Measurements from ENCODE around the gene LRRD1. TPM values are rescaled to one million over a fixed set of nuclear protein-coding genes. Genes with fewer than 3 reads are reported as not detected.

LRRD1 gene
- total and polyA plus RNA-seq, 2 of the 13 experiments (the other 11 are each of a cell fraction or from before 2014, with no cell fraction given): 0.03 TPM; not detected in 1

DNA sequence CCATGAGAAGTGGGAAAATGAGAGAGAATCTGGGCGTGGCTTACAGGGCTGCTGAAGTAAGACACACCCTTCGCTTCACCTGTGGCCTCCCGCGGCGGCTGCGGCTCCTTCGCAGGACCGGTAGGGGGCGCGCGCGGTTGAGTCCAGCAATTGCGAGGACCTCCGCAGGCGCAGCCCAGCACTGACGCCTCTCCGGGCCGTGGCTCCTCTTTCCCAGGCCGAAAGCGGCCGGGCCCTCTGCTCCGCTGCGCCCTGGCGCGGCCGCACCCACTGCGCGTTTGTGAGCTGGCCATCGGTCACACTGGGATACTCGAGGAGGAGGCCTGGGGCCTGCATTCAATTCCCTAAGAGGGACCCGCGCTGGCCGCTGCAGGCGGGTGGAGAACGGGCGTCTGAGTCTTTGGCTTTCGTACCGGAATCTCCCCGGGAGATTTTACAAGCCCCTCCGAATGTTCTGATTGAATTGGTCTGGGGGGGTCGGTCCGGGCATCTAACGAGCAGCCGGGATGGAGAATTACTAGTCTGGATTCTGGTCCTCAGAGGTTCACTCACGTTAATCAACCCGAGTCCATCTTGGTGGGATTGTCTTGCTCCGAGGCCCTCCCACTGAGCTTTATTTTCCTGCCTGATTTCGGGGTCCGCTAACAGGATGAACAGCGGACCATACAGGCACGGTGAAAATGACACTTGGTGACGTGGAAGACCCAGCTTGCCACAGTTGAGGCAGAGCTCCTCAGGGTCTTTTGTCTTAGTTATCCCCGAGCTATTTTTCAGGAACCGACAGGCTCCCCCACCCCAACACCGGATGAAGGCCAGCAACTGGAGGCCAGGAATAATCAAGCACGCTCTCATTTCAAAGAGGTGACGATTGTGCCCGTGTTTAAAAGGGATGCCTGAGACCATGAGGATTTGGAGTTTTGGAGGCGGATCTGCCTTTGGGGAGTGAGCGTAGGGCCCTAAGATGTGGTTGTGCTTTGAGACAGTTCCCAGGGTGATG is at the start of gene LRRD1 (continued):
- TF ChIP-seq RFX1 (IDR thresholded peaks at IDR 0.05) (no peak), HNRNPLL (IDR thresholded peaks at IDR 0.05; ENCODE audit: low read depth, low read length, poor library complexity, severe bottlenecking) (peak; percentile 84), PHB2 (IDR thresholded peaks at IDR 0.05; ENCODE audit: partially characterized antibody) (no peak), ZNF10 (CRISPR knock-in tag; IDR thresholded peaks at IDR 0.05; ENCODE audit: borderline replicate concordance, low read depth) (no peak), CHD4 (IDR thresholded peaks at IDR 0.05; ENCODE audit: borderline replicate concordance, low read length) (no peak), ZMYM4 (CRISPR knock-in tag; IDR thresholded peaks at IDR 0.05) (peak; percentile 80; the same call in 1 of the 2 replicates), ZNF607 (CRISPR knock-in tag; IDR thresholded peaks at IDR 0.05; ENCODE audit: borderline replicate concordance) (peak; percentile 68; the same call in 1 of the 2 replicates), HNRNPK (IDR thresholded peaks at IDR 0.05; ENCODE audit: low read depth, low read length, poor library complexity, severe bottlenecking) (no peak), TBX3 (IDR thresholded peaks at IDR 0.05; ENCODE audit: borderline replicate concordance) (no peak), PAWR (CRISPR knock-in tag; IDR thresholded peaks at IDR 0.05; ENCODE audit: borderline replicate concordance) (no peak), NR2C2 (CRISPR knock-in tag; IDR thresholded peaks at IDR 0.05; ENCODE audit: borderline replicate concordance) (0 out of 2 replicates have a peak, but pooled peaks have one; percentile 32), ZNF773 (CRISPR knock-in tag; IDR thresholded peaks at IDR 0.05; ENCODE audit: borderline replicate concordance) (peak; percentile 67; the same call in 1 of the 2 replicates), SOX13 (IDR thresholded peaks at IDR 0.05) (no peak), SOX13 (CRISPR knock-in tag; conservative IDR thresholded peaks at IDR 0.05 in 1 of 2, IDR thresholded peaks at IDR 0.05 in 1 of 2) (0 out of 4 replicates have a peak, but pooled peaks of 1 of the 2 experiments have one; percentile 37), RBM22 (optimal IDR thresholded peaks at IDR 0.05; ENCODE audit: low read length) (no peak), ZNF264 (CRISPR knock-in tag; IDR thresholded peaks at IDR 0.05) (peak; percentile 68)
- TF ChIP-seq, protein P1, sequence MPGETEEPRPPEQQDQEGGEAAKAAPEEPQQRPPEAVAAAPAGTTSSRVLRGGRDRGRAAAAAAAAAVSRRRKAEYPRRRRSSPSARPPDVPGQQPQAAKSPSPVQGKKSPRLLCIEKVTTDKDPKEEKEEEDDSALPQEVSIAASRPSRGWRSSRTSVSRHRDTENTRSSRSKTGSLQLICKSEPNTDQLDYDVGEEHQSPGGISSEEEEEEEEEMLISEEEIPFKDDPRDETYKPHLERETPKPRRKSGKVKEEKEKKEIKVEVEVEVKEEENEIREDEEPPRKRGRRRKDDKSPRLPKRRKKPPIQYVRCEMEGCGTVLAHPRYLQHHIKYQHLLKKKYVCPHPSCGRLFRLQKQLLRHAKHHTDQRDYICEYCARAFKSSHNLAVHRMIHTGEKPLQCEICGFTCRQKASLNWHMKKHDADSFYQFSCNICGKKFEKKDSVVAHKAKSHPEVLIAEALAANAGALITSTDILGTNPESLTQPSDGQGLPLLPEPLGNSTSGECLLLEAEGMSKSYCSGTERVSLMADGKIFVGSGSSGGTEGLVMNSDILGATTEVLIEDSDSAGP (CRISPR knock-in tag; IDR thresholded peaks at IDR 0.05; ENCODE audit: borderline replicate concordance): peak; percentile 83; the same call in 1 of the 2 replicates
- TF ChIP-seq, protein P2, sequence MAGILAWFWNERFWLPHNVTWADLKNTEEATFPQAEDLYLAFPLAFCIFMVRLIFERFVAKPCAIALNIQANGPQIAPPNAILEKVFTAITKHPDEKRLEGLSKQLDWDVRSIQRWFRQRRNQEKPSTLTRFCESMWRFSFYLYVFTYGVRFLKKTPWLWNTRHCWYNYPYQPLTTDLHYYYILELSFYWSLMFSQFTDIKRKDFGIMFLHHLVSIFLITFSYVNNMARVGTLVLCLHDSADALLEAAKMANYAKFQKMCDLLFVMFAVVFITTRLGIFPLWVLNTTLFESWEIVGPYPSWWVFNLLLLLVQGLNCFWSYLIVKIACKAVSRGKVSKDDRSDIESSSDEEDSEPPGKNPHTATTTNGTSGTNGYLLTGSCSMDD (CRISPR knock-in tag; IDR thresholded peaks at IDR 0.05): no peak
- TF ChIP-seq, protein P3, sequence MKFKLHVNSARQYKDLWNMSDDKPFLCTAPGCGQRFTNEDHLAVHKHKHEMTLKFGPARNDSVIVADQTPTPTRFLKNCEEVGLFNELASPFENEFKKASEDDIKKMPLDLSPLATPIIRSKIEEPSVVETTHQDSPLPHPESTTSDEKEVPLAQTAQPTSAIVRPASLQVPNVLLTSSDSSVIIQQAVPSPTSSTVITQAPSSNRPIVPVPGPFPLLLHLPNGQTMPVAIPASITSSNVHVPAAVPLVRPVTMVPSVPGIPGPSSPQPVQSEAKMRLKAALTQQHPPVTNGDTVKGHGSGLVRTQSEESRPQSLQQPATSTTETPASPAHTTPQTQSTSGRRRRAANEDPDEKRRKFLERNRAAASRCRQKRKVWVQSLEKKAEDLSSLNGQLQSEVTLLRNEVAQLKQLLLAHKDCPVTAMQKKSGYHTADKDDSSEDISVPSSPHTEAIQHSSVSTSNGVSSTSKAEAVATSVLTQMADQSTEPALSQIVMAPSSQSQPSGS (CRISPR knock-in tag; IDR thresholded peaks at IDR 0.05): no peak
- TF ChIP-seq, protein P4, sequence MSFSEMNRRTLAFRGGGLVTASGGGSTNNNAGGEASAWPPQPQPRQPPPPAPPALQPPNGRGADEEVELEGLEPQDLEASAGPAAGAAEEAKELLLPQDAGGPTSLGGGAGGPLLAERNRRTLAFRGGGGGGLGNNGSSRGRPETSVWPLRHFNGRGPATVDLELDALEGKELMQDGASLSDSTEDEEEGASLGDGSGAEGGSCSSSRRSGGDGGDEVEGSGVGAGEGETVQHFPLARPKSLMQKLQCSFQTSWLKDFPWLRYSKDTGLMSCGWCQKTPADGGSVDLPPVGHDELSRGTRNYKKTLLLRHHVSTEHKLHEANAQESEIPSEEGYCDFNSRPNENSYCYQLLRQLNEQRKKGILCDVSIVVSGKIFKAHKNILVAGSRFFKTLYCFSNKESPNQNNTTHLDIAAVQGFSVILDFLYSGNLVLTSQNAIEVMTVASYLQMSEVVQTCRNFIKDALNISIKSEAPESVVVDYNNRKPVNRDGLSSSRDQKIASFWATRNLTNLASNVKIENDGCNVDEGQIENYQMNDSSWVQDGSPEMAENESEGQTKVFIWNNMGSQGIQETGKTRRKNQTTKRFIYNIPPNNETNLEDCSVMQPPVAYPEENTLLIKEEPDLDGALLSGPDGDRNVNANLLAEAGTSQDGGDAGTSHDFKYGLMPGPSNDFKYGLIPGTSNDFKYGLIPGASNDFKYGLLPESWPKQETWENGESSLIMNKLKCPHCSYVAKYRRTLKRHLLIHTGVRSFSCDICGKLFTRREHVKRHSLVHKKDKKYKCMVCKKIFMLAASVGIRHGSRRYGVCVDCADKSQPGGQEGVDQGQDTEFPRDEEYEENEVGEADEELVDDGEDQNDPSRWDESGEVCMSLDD (CRISPR knock-in tag; IDR thresholded peaks at IDR 0.05; ENCODE audit: borderline replicate concordance): no peak

Data from HepG2 (cell line).